Breast epithelium (tissue), 3 donors: ENCODE results near the gene B3GALT2.

Experiments
- POLR2A ChIP-seq: fragments of 450-650 bp; IDR thresholded peaks from one replicate; pipeline ENCODE4 v1.6.1; 2016; ENCODE audit warnings: antibody characterized with exemption, mild to moderate bottlenecking, moderate library complexity
- POLR2AphosphoS5 ChIP-seq, 3 donors: sonication (generic); formaldehyde crosslinking; IDR thresholded peaks; one replicate each; pipeline ENCODE4 v1.6.1; 2017; ENCODE audit warnings: antibody characterized with exemption in 3 of 3
- TF ChIP-seq, protein P1 (sequence below), 3 donors: fragments of 450-650 bp; IDR thresholded peaks; one replicate each; pipeline ENCODE4 v1.5.1; 2016 to 2017; ENCODE audit warnings: antibody characterized with exemption in 3 of 3, mild to moderate bottlenecking in 3 of 3, moderate library complexity in 3 of 3

DNA sequence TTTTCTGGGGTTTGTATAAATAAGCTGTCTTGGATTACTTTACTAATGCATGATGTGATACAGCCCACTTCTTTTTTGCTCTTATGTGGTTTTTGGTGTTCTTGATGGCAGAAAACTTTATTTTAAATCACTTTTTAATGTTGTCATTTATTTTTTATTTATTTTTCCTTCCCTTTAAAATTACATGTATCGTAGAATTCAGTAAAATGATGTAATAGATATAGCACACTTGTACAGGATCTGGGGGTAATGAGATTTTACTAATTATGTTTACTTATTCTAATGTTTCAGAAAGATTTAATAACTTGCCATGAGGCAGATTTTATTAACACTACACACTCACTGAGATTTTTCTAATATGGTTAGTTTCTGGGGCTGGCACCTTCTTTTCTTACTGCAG, 701 bp upstream of the B3GALT2 start:
- TF ChIP-seq POLR2A = no peak
- TF ChIP-seq, protein P1, sequence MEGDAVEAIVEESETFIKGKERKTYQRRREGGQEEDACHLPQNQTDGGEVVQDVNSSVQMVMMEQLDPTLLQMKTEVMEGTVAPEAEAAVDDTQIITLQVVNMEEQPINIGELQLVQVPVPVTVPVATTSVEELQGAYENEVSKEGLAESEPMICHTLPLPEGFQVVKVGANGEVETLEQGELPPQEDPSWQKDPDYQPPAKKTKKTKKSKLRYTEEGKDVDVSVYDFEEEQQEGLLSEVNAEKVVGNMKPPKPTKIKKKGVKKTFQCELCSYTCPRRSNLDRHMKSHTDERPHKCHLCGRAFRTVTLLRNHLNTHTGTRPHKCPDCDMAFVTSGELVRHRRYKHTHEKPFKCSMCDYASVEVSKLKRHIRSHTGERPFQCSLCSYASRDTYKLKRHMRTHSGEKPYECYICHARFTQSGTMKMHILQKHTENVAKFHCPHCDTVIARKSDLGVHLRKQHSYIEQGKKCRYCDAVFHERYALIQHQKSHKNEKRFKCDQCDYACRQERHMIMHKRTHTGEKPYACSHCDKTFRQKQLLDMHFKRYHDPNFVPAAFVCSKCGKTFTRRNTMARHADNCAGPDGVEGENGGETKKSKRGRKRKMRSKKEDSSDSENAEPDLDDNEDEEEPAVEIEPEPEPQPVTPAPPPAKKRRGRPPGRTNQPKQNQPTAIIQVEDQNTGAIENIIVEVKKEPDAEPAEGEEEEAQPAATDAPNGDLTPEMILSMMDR (IDR thresholded peaks at IDR 0.05) = no peak
- TF ChIP-seq POLR2AphosphoS5 (IDR thresholded peaks at IDR 0.05) = no peak
